ENCODE measurements around the gene TMBIM6.

DNA sequence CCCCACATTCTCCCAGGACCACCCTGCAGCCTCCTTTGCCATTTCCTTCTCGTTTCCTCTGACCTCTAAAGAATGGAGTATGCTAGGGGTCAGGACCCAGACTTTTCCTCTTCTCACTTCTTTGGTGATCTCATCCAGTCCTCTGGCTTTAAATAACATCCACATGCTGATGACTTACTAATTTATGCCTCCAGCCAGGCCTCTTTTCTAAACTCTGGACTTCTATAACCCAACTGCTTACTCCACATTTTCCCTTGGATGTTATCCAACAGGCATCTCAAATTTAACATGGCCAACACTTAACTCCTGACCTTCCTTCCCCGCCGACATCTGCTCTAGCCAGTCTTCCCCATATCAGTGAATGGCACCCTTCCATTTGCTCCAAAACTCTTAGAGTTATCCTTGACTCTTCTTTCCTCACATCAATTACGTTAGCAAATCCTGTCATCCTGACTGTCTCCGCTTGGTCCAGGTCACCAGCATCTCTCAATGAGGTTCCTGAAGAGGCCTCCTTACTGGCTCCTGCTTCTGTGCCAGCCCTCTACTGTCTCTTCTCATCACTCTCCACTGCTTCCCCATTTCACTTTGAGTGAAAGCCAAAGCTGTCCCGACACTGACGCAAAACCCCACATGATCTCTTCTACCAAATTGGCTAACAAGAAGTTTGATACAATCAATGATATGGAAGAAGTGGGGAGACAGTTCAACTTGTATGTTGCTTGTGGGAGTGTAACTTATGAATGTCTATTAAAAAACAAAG, 42.7 kb downstream of the TMBIM6 start:
- no peak for TF ChIP-seq EZH2 (IDR thresholded peaks at IDR 0.05; ENCODE audit: insufficient read depth, low read length)
- no peak for TF ChIP-seq CTCF (IDR thresholded peaks at IDR 0.05; ENCODE audit: insufficient read depth, low read depth, low read length)
